ENCODE results near the gene CDH13.
"Not testable (repeated sequence)": the region's sequence is repeated elsewhere in the genome, so short reads cannot be mapped to it uniquely, and the experiment has no call there.

The CDH13 gene

GRCh38 chr16:82891424-82891823 lies 264.7 kb downstream of the CDH13 start:
- no peak for DNase-seq (ENCODE audit: low read depth)

- DNase-seq (ENCODE audit: low read depth) = no peak
These were observed 265.1 kb downstream of the CDH13 start for GRCh38 chr16:82891918-82892317.

GRCh38 chr16:82892324-82892723 lies 265.6 kb downstream of the CDH13 start:
- no peak for DNase-seq (ENCODE audit: low read depth)

- no peak for DNase-seq (ENCODE audit: low read depth)
These were observed 269.1 kb downstream of the CDH13 start for GRCh38 chr16:82895843-82896242.

- DNase-seq (ENCODE audit: low read depth) = no peak
These were observed 272.2 kb downstream of the CDH13 start for GRCh38 chr16:82899006-82899405.

GRCh38 chr16:82899731-82900450 lies 273.1 kb downstream of the CDH13 start:
- no peak for DNase-seq (ENCODE audit: low read depth)

GRCh38 chr16:82900559-82900958 lies 273.8 kb downstream of the CDH13 start:
- DNase-seq (ENCODE audit: low read depth) = no peak

GRCh38 chr16:82911925-82912324 lies 285.2 kb downstream of the CDH13 start:
- no peak for DNase-seq (ENCODE audit: low read depth)

- DNase-seq (ENCODE audit: low read depth) = no peak
These were observed 288.5 kb downstream of the CDH13 start for GRCh38 chr16:82915139-82915824.

GRCh38 chr16:82917886-82918595 lies 291.3 kb downstream of the CDH13 start:
- DNase-seq (ENCODE audit: low read depth) = no peak

GRCh38 chr16:82924075-82924854 lies 297.5 kb downstream of the CDH13 start:
- no peak for DNase-seq (ENCODE audit: low read depth)

- no peak for DNase-seq (ENCODE audit: low read depth)
These were observed 299.7 kb downstream of the CDH13 start for GRCh38 chr16:82926500-82926899.

- DNase-seq (ENCODE audit: low read depth) = not testable (repeated sequence)
These were observed 307.2 kb downstream of the CDH13 start for GRCh38 chr16:82933933-82934332.

GRCh38 chr16:82935766-82936165 lies 309.0 kb downstream of the CDH13 start:
- no peak for DNase-seq (ENCODE audit: low read depth)

- DNase-seq (ENCODE audit: low read depth) = peak; percentile 58
These were observed 310.3 kb downstream of the CDH13 start for GRCh38 chr16:82936941-82937551.

- no peak for DNase-seq (ENCODE audit: low read depth)
These were observed 311.3 kb downstream of the CDH13 start for GRCh38 chr16:82937926-82938520.

GRCh38 chr16:82943371-82943770 lies 316.6 kb downstream of the CDH13 start:
- DNase-seq (ENCODE audit: low read depth) = peak; percentile 8

GRCh38 chr16:82945420-82946101 lies 318.8 kb downstream of the CDH13 start:
- DNase-seq (ENCODE audit: low read depth) = no peak

GRCh38 chr16:82947698-82948097 lies 320.9 kb downstream of the CDH13 start:
- no peak for DNase-seq (ENCODE audit: low read depth)

GRCh38 chr16:82949016-82949415 lies 322.2 kb downstream of the CDH13 start:
- DNase-seq (ENCODE audit: low read depth) = no peak

GRCh38 chr16:82953517-82953916 lies 326.7 kb downstream of the CDH13 start:
- no peak for DNase-seq (ENCODE audit: low read depth)

Measured in non-pigmented ciliary epithelial cell (primary cell).